HEK293T (cell line): ENCODE measurements around the gene MAD1L1.

ENCODE experiments used
- CTCF ChIA-PET: fragments of 350-600 bp; formaldehyde crosslinking; extraction: SDS; loops from one replicate; lab custom pipeline; 2021; ENCODE audit warnings: antibody characterized with exemption, inconsistent platforms; lab: Yijun Ruan, JAX
- POLR2A ChIA-PET: fragments of 350-600 bp; formaldehyde crosslinking; extraction: SDS; loops from one replicate; lab custom pipeline; 2020; ENCODE audit warnings: antibody characterized with exemption, inconsistent platforms; lab: Yijun Ruan, JAX
- DNase-seq: peaks from one replicate; pipeline ENCODE4 v3.0.0; 2012; ENCODE audit warnings: mixed read lengths; ENCODE audit errors: extremely low spot score
- ARNT ChIP-seq: fragments of 450-650 bp; IDR thresholded peaks from 2 replicates; pipeline ENCODE4 v1.6.1; 2017; ENCODE audit warnings: mild to moderate bottlenecking
- BHLHE40 ChIP-seq: fragments of 450-650 bp; IDR thresholded peaks from 2 replicates; pipeline ENCODE4 v1.6.1; 2016; ENCODE audit warnings: mild to moderate bottlenecking, moderate library complexity, borderline replicate concordance
- CTBP1 ChIP-seq: fragments of 450-650 bp; IDR thresholded peaks from 2 replicates; pipeline ENCODE4 v1.6.1; 2016; ENCODE audit warnings: borderline replicate concordance
- ELF4 ChIP-seq: fragments of 450-650 bp; IDR thresholded peaks from 2 replicates; pipeline ENCODE4 v1.6.1; 2017; ENCODE audit warnings: antibody characterized with exemption
- FOXA1 ChIP-seq: fragments of 450-650 bp; IDR thresholded peaks from 2 replicates; pipeline ENCODE4 v1.6.1; 2016; ENCODE audit warnings: mild to moderate bottlenecking
- FOXK2 ChIP-seq: fragments of 450-650 bp; IDR thresholded peaks from 2 replicates; pipeline ENCODE4 v1.6.1; 2016; ENCODE audit warnings: mild to moderate bottlenecking
- FOXM1 ChIP-seq: fragments of 450-650 bp; IDR thresholded peaks from 2 replicates; pipeline ENCODE4 v1.6.1; 2017; ENCODE audit warnings: mild to moderate bottlenecking, borderline replicate concordance
- HDGF ChIP-seq: fragments of 450-650 bp; IDR thresholded peaks from 2 replicates; pipeline ENCODE4 v1.6.1; 2017; ENCODE audit warnings: antibody characterized with exemption, borderline replicate concordance
- L3MBTL2 ChIP-seq: fragments of 450-650 bp; conservative IDR thresholded peaks from 2 replicates; pipeline ENCODE4 v1.6.1; 2016; ENCODE audit warnings: mild to moderate bottlenecking
- LEF1 ChIP-seq: fragments of 450-650 bp; IDR thresholded peaks from 2 replicates; pipeline ENCODE4 v1.6.1; 2017; ENCODE audit warnings: mild to moderate bottlenecking, borderline replicate concordance
- NFRKB ChIP-seq: fragments of 450-650 bp; IDR thresholded peaks from 2 replicates; pipeline ENCODE4 v1.6.1; 2016; ENCODE audit warnings: mild to moderate bottlenecking, moderate library complexity
- SP1 ChIP-seq: fragments of 450-650 bp; IDR thresholded peaks from 2 replicates; pipeline ENCODE4 v1.6.1; 2017
- SUZ12 ChIP-seq: fragments of 450-650 bp; IDR thresholded peaks from 2 replicates; pipeline ENCODE4 v1.6.1; 2016; ENCODE audit warnings: mild to moderate bottlenecking
- TARDBP ChIP-seq: fragments of 450-650 bp; IDR thresholded peaks from 2 replicates; pipeline ENCODE4 v1.6.1; 2016
- ZNF384 ChIP-seq: fragments of 450-650 bp; IDR thresholded peaks from 2 replicates; pipeline ENCODE4 v1.6.1; 2016
- TF ChIP-seq, protein P1 (sequence below): fragments of 450-650 bp; IDR thresholded peaks from 2 replicates; pipeline ENCODE4 v1.6.1; 2016

MAD1L1 gene

DNA sequence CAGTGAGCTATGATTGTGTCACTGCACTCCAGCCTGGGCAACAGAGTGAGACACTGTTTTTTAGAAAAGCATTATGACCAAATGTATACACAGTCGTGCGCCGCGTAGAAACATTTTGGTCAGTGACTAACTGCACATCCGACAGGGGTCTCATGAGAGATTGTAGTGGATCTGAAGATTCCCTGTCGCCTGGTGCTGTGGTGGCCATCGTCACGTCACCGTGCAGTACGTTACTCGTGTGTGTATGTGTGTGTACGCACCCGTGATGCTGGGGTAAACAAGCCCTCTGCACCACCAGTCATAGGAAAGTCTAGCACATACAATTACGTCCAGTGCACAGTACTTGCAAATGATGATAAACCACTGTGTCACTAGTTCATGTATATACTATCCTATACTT lies 453.3 kb downstream of the MAD1L1 start:
- TF ChIP-seq FOXK2 = no peak
- no peak for TF ChIP-seq TARDBP
- no peak for TF ChIP-seq BHLHE40
- TF ChIP-seq ARNT = no peak
- no peak for TF ChIP-seq ELF4
- no peak for TF ChIP-seq SUZ12
- no peak for TF ChIP-seq CTBP1
- TF ChIP-seq ZNF384 = no peak
- TF ChIP-seq, protein P1, sequence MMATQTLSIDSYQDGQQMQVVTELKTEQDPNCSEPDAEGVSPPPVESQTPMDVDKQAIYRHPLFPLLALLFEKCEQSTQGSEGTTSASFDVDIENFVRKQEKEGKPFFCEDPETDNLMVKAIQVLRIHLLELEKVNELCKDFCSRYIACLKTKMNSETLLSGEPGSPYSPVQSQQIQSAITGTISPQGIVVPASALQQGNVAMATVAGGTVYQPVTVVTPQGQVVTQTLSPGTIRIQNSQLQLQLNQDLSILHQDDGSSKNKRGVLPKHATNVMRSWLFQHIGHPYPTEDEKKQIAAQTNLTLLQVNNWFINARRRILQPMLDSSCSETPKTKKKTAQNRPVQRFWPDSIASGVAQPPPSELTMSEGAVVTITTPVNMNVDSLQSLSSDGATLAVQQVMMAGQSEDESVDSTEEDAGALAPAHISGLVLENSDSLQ = no peak
- TF ChIP-seq LEF1 = no peak
- TF ChIP-seq HDGF = no peak
- TF ChIP-seq FOXA1 = no peak
- no peak for TF ChIP-seq SP1
- TF ChIP-seq FOXM1 = no peak
- TF ChIP-seq NFRKB = no peak
- TF ChIP-seq L3MBTL2 = no peak
- ChIA-PET POLR2A (no interaction called here), CTCF (no interaction called here)

DNA sequence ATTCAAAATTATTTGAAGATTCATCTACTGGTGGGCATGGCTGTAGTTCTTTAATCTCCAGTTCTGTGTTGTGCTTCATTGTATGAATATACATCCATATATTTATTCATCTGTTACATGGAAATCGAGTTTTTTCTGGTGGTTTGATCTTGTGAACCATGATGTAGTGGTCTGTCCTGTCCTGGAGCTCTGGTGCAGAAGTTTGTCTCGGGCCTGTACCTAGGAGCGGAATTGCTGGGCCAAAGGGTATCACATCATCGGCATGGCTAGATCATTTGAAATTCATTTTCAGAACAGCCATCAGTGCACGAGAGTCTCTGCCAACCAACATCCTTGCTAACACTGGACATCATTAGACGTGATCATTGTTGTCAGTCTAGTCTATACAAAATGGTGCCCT lies 455.6 kb downstream of the MAD1L1 start:
- POLR2A ChIA-PET = no interaction called here

More for the DNA sequence above, 453.3 kb downstream of the MAD1L1 start:
- no peak for DNase-seq

DNA sequence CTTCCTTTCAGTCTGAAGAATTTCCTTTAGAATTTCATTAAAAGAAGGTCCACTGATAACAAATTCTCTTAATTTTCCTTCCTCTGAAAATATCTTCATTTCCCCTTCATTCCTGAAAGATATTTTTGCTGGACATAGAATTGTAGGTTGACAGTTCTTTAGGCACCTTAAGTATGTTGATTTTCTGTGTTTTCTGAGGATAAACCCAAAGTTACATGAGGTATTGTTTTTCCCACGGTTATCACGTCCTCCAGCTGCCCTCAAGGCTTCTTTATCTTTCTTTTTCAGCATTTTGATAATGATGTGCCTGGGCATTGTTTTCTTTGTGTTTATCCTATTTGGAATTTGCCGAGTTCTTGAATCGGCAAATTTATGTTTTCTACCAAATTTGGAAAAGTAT lies 457.4 kb downstream of the MAD1L1 start:
- TF ChIP-seq NFRKB = no peak
- TF ChIP-seq SUZ12 = no peak
- no peak for TF ChIP-seq L3MBTL2
- no peak for TF ChIP-seq ELF4
- TF ChIP-seq LEF1 = no peak
- no peak for TF ChIP-seq HDGF
- no peak for TF ChIP-seq FOXA1
- no peak for TF ChIP-seq TARDBP
- TF ChIP-seq, protein P1 = no peak
- TF ChIP-seq ZNF384 = no peak
- TF ChIP-seq CTBP1 = no peak
- TF ChIP-seq ARNT = no peak
- TF ChIP-seq FOXM1 = no peak
- TF ChIP-seq FOXK2 = no peak
- TF ChIP-seq BHLHE40 = no peak
- no peak for TF ChIP-seq SP1
- CTCF ChIA-PET = no interaction called here
- POLR2A ChIA-PET = no interaction called here
- no peak for DNase-seq

More for the DNA sequence above, 455.6 kb downstream of the MAD1L1 start:
- no peak for DNase-seq
- TF ChIP-seq BHLHE40 (no peak), HDGF (no peak), FOXM1 (no peak), SP1 (no peak), ELF4 (no peak), L3MBTL2 (no peak)
- TF ChIP-seq, protein P1 = no peak
- CTCF ChIA-PET = no interaction called here

DNA sequence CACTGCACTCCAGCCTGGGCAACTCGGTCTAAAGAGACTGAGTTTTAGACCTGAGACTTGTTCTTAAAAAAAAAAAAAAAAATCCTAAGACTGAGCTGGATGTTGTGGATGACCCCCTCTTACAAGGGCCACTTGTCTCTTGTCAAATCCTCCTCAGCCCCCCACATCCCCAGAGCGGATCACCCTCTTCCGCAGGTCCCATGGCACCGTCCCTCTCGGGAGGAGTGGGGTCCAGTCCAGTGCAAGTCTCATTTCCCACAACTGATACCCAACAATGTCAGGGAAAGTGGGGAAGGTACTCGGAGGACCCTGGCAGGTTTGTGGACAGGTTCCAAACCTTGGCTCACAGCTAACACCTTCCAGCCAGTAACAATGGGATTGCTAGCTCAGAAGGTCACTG lies 462.4 kb downstream of the MAD1L1 start:
- POLR2A ChIA-PET = no interaction called here
- CTCF ChIA-PET = interaction anchor here (0.7 kb wide), 1 partner anchor 185 kb away, joined by 3 read pairs; no protein-coding TSS in a partner anchor

DNA sequence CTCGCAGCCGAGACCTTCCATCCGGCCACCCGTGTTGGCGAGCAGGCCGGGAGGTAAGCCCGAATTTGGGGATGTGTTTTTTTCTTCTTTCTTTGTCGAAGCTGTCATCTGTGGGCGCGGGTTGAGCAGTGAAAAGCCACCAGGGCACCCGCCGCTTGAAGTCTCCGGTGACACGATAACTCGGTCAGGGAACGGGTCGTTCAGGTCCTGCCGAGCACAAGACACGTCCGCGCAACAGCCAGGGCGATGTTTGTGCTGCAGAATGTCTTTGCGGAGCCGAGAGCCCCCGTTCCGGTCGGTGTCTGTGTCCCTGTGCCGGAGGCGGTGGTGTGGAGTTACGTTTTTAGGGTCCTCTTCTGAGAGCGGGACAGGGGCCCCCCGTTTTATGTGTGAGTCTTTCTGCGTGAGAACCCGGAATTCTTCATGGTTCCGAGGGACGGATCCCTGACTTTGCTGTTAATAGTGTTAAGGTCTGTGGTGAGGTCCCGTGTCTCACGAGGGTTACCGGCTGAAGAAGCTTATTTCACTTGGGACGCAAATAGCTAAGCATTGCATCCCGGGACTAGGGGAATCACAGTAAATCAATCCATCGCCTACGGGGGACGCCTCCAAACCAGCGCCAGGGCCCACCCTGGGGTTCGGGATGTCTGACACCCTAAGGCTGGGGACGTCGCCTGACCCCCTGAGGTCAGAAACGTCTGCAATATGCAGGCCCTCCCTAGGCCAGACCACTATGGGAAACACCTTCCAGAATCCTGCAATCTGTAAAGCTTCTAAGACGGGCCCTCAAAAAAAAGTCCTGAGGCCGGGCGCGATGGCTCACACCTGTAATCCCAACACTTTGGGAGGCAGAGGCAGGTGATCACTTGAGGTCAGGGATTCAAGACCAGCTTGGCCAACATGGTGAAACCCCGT lies 463.2 kb downstream of the MAD1L1 start:
- ChIA-PET POLR2A (no interaction called here), CTCF (no interaction called here)
- no peak for TF ChIP-seq FOXM1
- TF ChIP-seq BHLHE40 = no peak
- TF ChIP-seq FOXA1 = no peak
- no peak for TF ChIP-seq CTBP1
- no peak for TF ChIP-seq NFRKB
- TF ChIP-seq LEF1 = no peak
- TF ChIP-seq SUZ12 = no peak
- no peak for TF ChIP-seq L3MBTL2
- TF ChIP-seq ZNF384 = no peak
- DNase-seq = no peak

More for the DNA sequence above, 462.4 kb downstream of the MAD1L1 start:
- TF ChIP-seq FOXM1 (no peak), FOXK2 (no peak), LEF1 (no peak), TARDBP (no peak), ZNF384 (no peak), NFRKB (no peak), L3MBTL2 (no peak), ELF4 (no peak), FOXA1 (no peak), SUZ12 (no peak)
- TF ChIP-seq, protein P1 = no peak
- no peak for DNase-seq
